ENCODE measurements around the gene ALKBH4.
"Not testable (repeated sequence)": the region's sequence is repeated elsewhere in the genome, so short reads cannot be mapped to it uniquely, and the experiment has no call there.

GRCh38 chr7:102479209-102479584 lies 14.5 kb upstream of the ALKBH4 start:
- TF ChIP-seq POLR2A (IDR thresholded peaks at IDR 0.05); POLR2AphosphoS5 (IDR thresholded peaks at IDR 0.05; ENCODE audit: insufficient read depth in 1 of 2, low read depth in 1 of 2); CTCF (IDR thresholded peaks at IDR 0.05): not testable (repeated sequence)
